Brain microvascular endothelial cell (primary cell): ENCODE data around the gene RIT2.

Source experiments
- DNase-seq: peaks from one replicate; pipeline ENCODE4 v3.0.0-alpha.2; 2020
- H3K27ac ChIP-seq: fragments of 250-450 bp; sonication (Bioruptor Pico); 2 replicates; pipeline ENCODE4 v1.5.1; 2020; ENCODE audit warnings: mild to moderate bottlenecking, moderate library complexity
- H3K27me3 ChIP-seq: fragments of 250-450 bp; sonication (Bioruptor Pico); replicated peaks from 2 replicates; pipeline ENCODE4 v1.5.1; 2020; ENCODE audit warnings: mild to moderate bottlenecking
- H3K36me3 ChIP-seq: fragments of 250-450 bp; sonication (Bioruptor Pico); replicated peaks from 2 replicates; pipeline ENCODE4 v1.5.1; 2020; ENCODE audit warnings: mild to moderate bottlenecking
- H3K4me3 ChIP-seq: 2 replicates; pipeline ENCODE4 v1.5.1; 2011; ENCODE audit warnings: low read depth, mild to moderate bottlenecking, control low read depth, low read length, moderate library complexity
- CTCF ChIP-seq: IDR thresholded peaks from 2 replicates; pipeline ENCODE4 v1.5.1; 2011; ENCODE audit warnings: low read depth, mild to moderate bottlenecking, moderate library complexity, low read length, control low read depth, inconsistent platforms; ENCODE audit errors: missing control alignments
- in situ Hi-C: cut with HindIII; loops from 2 replicates; pipeline ENCODE4 v1.10.0; 2017; ENCODE audit warnings: low sequenced_read_pairs, low pct_ligation_motif_present

The RIT2 gene

GRCh38 chr18:42914476-42914875 is 201.0 kb downstream of the RIT2 start:
- H3K27ac ChIP-seq, result no peak overlapping the region
- no peak for TF ChIP-seq CTCF
- DNase-seq, result no peak
- no peaks in the 10 kb centered on the region for H3K27me3 ChIP-seq
- H3K36me3 ChIP-seq, result no peaks in the 10 kb centered on the region
- H3K4me3 ChIP-seq, result no peak overlapping the region
- in situ Hi-C loops, result no loop called here

GRCh38 chr18:42909095-42909494 is 206.4 kb downstream of the RIT2 start:
- no peaks in the 10 kb centered on the region for H3K27me3 ChIP-seq
- TF ChIP-seq CTCF, result no peak
- H3K27ac ChIP-seq, result no peak overlapping the region
- in situ Hi-C loops, result no loop called here
- H3K4me3 ChIP-seq, result no peak overlapping the region
- DNase-seq, result no peak
- no peaks in the 10 kb centered on the region for H3K36me3 ChIP-seq

- Histone ChIP-seq H3K36me3 (no peaks in the 10 kb centered on the region), H3K4me3 (no peak overlapping the region), H3K27me3 (no peaks in the 10 kb centered on the region), H3K27ac (no peak overlapping the region)
- in situ Hi-C loops, result no loop called here
- no peak for TF ChIP-seq CTCF
- no peak for DNase-seq
These were observed 208.7 kb downstream of the RIT2 start for GRCh38 chr18:42906761-42907160.

- no peaks in the 10 kb centered on the region for H3K27me3 ChIP-seq
- no peaks in the 10 kb centered on the region for H3K36me3 ChIP-seq
- in situ Hi-C loops, result no loop called here
- no peak overlapping the region for H3K4me3 ChIP-seq
- no peak for DNase-seq
- no peak overlapping the region for H3K27ac ChIP-seq
- no peak for TF ChIP-seq CTCF
These were observed 214.3 kb downstream of the RIT2 start for GRCh38 chr18:42901161-42901560.

- DNase-seq, result no peak
- in situ Hi-C loops, result no loop called here
- H3K27me3 ChIP-seq, result no peaks in the 10 kb centered on the region
These were observed 221.5 kb downstream of the RIT2 start for GRCh38 chr18:42893977-42894376.

More at GRCh38 chr18:42893977-42894376, 221.5 kb downstream of the RIT2 start:
- Histone ChIP-seq H3K36me3 (no peaks in the 10 kb centered on the region), H3K27ac (no peak overlapping the region), H3K4me3 (no peak overlapping the region)
- no peak for TF ChIP-seq CTCF
